Esophagus (tissue), 2 donors: ENCODE measurements around the gene SIK3. TPM values are rescaled to one million over a fixed set of nuclear protein-coding genes. Genes with fewer than 3 reads are reported as not detected.

Experiments
- H3K27ac ChIP-seq, 2 donors: one replicate each; pipeline ENCODE4 v1.5.1; 2013; ENCODE audit warnings: low read depth in 2 of 2, mild to moderate bottlenecking in 2 of 2, inconsistent platforms in 1 of 2, low read length in 1 of 2, moderate library complexity in 1 of 2
- H3K27me3 ChIP-seq, 2 donors: one replicate each; pipeline ENCODE4 v1.6.1; 2013; ENCODE audit warnings: low read length in 2 of 2, control low read depth in 1 of 2, mild to moderate bottlenecking in 1 of 2; ENCODE audit not compliant: insufficient read depth in 2 of 2, control insufficient read depth in 1 of 2
- H3K36me3 ChIP-seq, 2 donors: one replicate each; pipeline ENCODE4 v1.6.1; 2013; ENCODE audit warnings: low read length in 1 of 2; ENCODE audit not compliant: control insufficient read depth in 2 of 2, insufficient read depth in 2 of 2
- H3K4me1 ChIP-seq, 2 donors: one replicate each; pipeline ENCODE4 v1.6.1; 2013; ENCODE audit warnings: low read length in 1 of 2; ENCODE audit not compliant: control insufficient read depth in 2 of 2, insufficient read depth in 2 of 2
- H3K4me3 ChIP-seq, 2 donors: one replicate each; pipeline ENCODE4 v1.5.1; 2013; ENCODE audit warnings: low read length in 2 of 2, mild to moderate bottlenecking in 2 of 2, low read depth in 1 of 2, moderate library complexity in 1 of 2
- H3K9me3 ChIP-seq, 2 donors: one replicate each; pipeline ENCODE4 v1.6.1; 2013; ENCODE audit warnings: mild to moderate bottlenecking in 2 of 2, low read depth in 1 of 2, low read length in 1 of 2, moderate library complexity in 1 of 2; ENCODE audit not compliant: control insufficient read depth in 2 of 2, insufficient read depth in 1 of 2
- WGBS, 2 donors: extraction: QIAGEN DNeasy Blood & Tissue Kit; methylation state at CpG; one replicate each; pipeline ENCODE4 v1.1.7; 2013; 5-methylcytosine and 5-hydroxymethylcytosine counted together
- polyA plus RNA-seq, 2 donors: library from polyadenylated mRNA; stranded (reverse); fragments of 200-250 nt; gene quantifications; one replicate each; pipeline ENCODE4 v1.2.3, GENCODE V29; 2013
- donor health status: healthy with polysubstance abuse.
- donor health status: Bipolar disorder and iron deficiency.

SIK3 gene
- polyA plus RNA-seq, 2 donors, result 6.4 to 7.0 TPM

DNA sequence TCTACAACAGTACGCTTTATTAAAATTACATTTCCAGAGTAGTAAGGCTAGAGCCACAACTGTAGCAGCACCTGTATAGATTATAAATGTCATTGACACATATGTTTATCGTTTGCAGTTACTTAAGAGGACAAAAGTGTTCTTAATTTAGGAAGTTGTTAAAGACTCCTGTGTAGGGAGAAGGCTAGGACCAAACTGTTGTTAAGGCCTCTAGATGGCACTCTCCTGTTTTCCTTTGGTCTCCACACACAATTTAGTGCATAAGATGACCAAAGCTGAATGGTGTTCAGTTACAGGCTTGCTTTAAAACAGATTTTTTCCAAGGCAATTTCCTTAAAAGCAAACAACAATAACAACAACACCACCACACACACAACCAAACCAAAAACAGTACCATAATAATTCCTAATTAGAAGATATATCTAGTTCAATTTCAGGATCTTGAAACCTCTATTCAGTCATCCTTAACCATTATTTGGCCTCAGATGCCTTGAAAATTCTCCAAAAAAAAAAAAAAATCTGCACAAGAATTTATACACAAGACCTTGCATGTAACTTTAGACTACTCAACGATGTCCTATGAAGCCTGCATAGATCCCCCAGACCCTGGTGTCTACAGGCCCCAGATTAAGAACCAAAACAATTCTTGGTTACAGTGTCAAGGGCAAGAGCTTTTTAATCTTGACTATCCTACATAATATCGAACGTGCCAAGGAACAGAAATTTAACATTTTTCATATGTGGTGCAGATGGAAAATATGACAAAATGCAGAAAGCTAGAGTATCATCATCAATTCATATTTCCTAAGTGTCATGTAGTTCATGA lies 218.2 kb downstream of the SIK3 start:
- H3K4me1 ChIP-seq, result no peaks in the 10 kb centered on the region
- H3K4me3 ChIP-seq, result no peak overlapping the region
- WGBS, 2 donors, result 51% methylated on average over 5 of the region's 5 CpGs
- H3K27ac ChIP-seq, result no peak overlapping the region
- peaks cover 0 to under 1% of the 10 kb centered on the region in 2 donors for H3K36me3 ChIP-seq
- H3K27me3 ChIP-seq, result no peaks in the 10 kb centered on the region
- no peaks in the 10 kb centered on the region for H3K9me3 ChIP-seq

DNA sequence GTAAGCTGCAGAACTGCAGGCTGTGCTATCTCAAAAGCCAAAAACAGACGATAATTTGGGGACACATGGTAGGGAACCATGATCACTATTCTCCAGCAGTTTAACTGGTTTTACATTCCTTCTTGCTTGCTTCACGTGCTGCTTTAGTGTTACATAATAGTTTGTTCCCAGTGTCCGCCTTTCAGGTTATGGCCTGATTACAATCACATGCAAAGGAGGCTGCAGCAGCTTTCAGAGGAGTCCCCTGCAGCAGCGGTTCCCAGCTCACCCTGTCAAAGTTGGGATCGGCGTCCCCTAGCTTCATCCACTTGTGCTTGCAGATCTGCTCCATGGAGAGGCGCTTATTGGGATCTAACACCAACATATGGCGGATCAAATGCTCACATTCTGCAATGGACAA lies 221.6 kb downstream of the SIK3 start:
- H3K4me3 ChIP-seq, result no peak overlapping the region
- peaks cover 8 to 14% of the 10 kb centered on the region in 2 donors for H3K36me3 ChIP-seq

GRCh38 chr11:116875194-116875593 lies 223.0 kb downstream of the SIK3 start:
- Histone ChIP-seq H3K27me3 (no peaks in the 10 kb centered on the region), H3K36me3 (peaks cover 13 to 14% of the 10 kb centered on the region in 2 donors), H3K27ac (no peak overlapping the region), H3K9me3 (no peaks in the 10 kb centered on the region), H3K4me3 (no peak overlapping the region), H3K4me1 (no peaks in the 10 kb centered on the region)
- 91% methylated on average over 7 of the region's 7 CpGs for WGBS, 2 donors

More for the DNA sequence above, 221.6 kb downstream of the SIK3 start:
- Histone ChIP-seq H3K4me1 (no peaks in the 10 kb centered on the region), H3K27ac (no peak overlapping the region), H3K9me3 (no peaks in the 10 kb centered on the region), H3K27me3 (no peaks in the 10 kb centered on the region)
- 90 to 91% methylated on average over 8 of the region's 8 CpGs for WGBS, 2 donors

DNA sequence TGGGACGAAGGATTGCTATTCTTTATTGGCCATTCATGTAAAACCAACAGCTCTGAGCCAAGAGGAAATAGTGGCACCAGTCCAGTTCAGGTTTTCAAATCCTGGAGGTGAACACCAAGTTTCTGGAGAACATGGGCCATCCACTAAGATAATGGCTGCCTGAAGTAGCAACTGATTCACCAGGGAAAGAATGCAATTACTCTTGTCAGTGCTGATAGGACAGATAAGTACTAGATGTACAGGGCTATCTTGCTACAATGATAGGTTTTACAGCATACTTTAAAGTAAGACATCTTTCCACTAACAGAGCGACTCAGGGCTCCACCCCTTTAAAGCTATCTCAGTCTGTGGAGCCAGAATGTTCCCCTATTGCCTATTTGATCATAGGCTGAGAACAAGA lies 224.0 kb downstream of the SIK3 start:
- Histone ChIP-seq H3K4me3 (no peak overlapping the region), H3K27ac (no peak overlapping the region), H3K9me3 (no peaks in the 10 kb centered on the region), H3K27me3 (no peaks in the 10 kb centered on the region), H3K36me3 (peaks cover 14 to 16% of the 10 kb centered on the region in 2 donors), H3K4me1 (no peaks in the 10 kb centered on the region)
- 86% methylated on average over 2 of the region's 2 CpGs for WGBS, 2 donors

- Histone ChIP-seq H3K36me3 (peaks cover 14 to 17% of the 10 kb centered on the region in 2 donors), H3K27ac (no peak overlapping the region), H3K9me3 (no peaks in the 10 kb centered on the region), H3K27me3 (no peaks in the 10 kb centered on the region), H3K4me1 (no peaks in the 10 kb centered on the region), H3K4me3 (no peak overlapping the region)
- WGBS, 2 donors, result 95 to 97% methylated on average over 11 of the region's 11 CpGs
Observed at GRCh38 chr11:116873381-116873780, 224.8 kb downstream of the SIK3 start.

DNA sequence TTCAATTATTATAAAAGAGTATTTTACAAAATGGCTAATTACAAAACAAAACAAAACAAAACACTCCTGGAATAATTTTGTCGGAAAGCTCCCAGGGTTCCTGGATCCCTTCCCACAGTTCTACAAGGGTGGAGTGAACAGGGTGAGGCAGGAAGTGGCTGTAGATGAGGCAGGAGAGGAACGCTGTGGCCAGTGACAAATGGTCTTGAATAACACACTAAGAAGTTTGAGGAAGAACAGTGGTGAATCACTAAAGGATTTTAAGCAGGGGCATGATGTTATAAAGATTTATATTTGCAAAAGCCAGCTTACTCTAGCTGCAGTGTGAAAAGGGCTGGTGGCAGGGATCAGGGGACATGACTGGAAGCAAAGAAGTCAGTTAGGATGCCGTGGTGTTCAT lies 227.0 kb downstream of the SIK3 start:
- Histone ChIP-seq H3K4me3 (no peak overlapping the region), H3K27ac (no peak overlapping the region), H3K36me3 (peaks cover 25 to 28% of the 10 kb centered on the region in 2 donors), H3K9me3 (no peaks in the 10 kb centered on the region), H3K27me3 (no peaks in the 10 kb centered on the region), H3K4me1 (no peaks in the 10 kb centered on the region)
- WGBS, 2 donors, result 52 to 70% methylated on average over 3 of the region's 3 CpGs

- H3K4me1 ChIP-seq, result no peaks in the 10 kb centered on the region
- H3K36me3 ChIP-seq, result peaks cover 25 to 34% of the 10 kb centered on the region in 2 donors
- H3K27ac ChIP-seq, result peak overlapping the region in 1 of 2 donors; percentile 9
- no peak overlapping the region for H3K4me3 ChIP-seq
- WGBS, 2 donors, result 75 to 85% methylated on average over 3 of the region's 3 CpGs
- no peaks in the 10 kb centered on the region for H3K27me3 ChIP-seq
- no peaks in the 10 kb centered on the region for H3K9me3 ChIP-seq
Observed at GRCh38 chr11:116870054-116870453, 228.2 kb downstream of the SIK3 start.

- WGBS, 2 donors, result 78 to 79% methylated on average over 4 of the region's 4 CpGs
- no peaks in the 10 kb centered on the region for H3K27me3 ChIP-seq
- H3K4me1 ChIP-seq, result no peaks in the 10 kb centered on the region
- peaks cover 25 to 35% of the 10 kb centered on the region in 2 donors for H3K36me3 ChIP-seq
- H3K9me3 ChIP-seq, result no peaks in the 10 kb centered on the region
- H3K27ac ChIP-seq, result no peak overlapping the region
- no peak overlapping the region for H3K4me3 ChIP-seq
Observed at GRCh38 chr11:116869610-116870009, 228.6 kb downstream of the SIK3 start.

GRCh38 chr11:116868066-116868465 lies 230.2 kb downstream of the SIK3 start:
- H3K4me1 ChIP-seq, result no peaks in the 10 kb centered on the region
- no peaks in the 10 kb centered on the region for H3K27me3 ChIP-seq
- no peak overlapping the region for H3K4me3 ChIP-seq
- peaks cover 19 to 38% of the 10 kb centered on the region in 2 donors for H3K36me3 ChIP-seq
- whole genome bisulfite sequencing, 2 donors, result 83 to 92% methylated on average over 3 of the region's 3 CpGs
- H3K27ac ChIP-seq, result no peak overlapping the region
- no peaks in the 10 kb centered on the region for H3K9me3 ChIP-seq

GRCh38 chr11:116867619-116868018 lies 230.6 kb downstream of the SIK3 start:
- H3K9me3 ChIP-seq, result no peaks in the 10 kb centered on the region
- H3K27me3 ChIP-seq, result no peaks in the 10 kb centered on the region
- H3K27ac ChIP-seq, result no peak overlapping the region
- no peak overlapping the region for H3K4me3 ChIP-seq
- H3K36me3 ChIP-seq, result peaks cover 17 to 38% of the 10 kb centered on the region in 2 donors
- H3K4me1 ChIP-seq, result no peaks in the 10 kb centered on the region
- WGBS, 2 donors, result 96% methylated on average over 11 of the region's 11 CpGs
